ENCODE measurements around the gene ABCD1. TPM values are rescaled to one million over a fixed set of nuclear protein-coding genes. Genes with fewer than 3 reads are reported as not detected.

Gene ABCD1
- total RNA-seq, 1 donor from 2014 or later: 18.3 TPM

DNA sequence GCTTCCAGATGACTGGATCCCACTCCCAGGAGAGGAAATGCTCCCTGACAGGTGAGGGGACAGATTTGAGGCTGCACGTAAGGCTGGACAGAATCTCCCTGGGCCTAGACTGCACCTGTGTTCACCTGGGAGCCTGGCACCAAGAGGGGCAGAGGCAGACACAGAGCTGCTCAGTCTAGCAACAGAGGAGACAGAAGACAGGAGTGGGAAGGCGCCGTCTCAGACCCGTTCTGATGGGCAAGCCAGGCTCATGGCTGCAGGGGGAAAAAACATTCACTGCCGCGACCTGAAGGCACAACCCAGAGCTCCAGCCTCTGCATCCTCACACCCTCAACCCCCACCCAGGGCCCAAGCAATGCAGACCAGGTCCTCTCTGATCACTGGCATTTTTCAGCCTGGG, 17.2 kb upstream of the ABCD1 start:
- peaks cover 8% of the 10 kb centered on the region for H3K36me3 Mint-ChIP-seq
- H3K4me3 Mint-ChIP-seq: no peak overlapping the region
- H3K27me3 Mint-ChIP-seq (ENCODE audit: low read depth): no peaks in the 10 kb centered on the region
- no peaks in the 10 kb centered on the region for H3K9me3 Mint-ChIP-seq
- H3K27ac Mint-ChIP-seq: no peak overlapping the region
- no peak for DNase-seq (ENCODE audit: low spot score in 2 of 2, unreplicated experiment in 2 of 2)
- peaks cover 3% of the 10 kb centered on the region for H3K4me1 Mint-ChIP-seq
- TF ChIP-seq, protein P1, sequence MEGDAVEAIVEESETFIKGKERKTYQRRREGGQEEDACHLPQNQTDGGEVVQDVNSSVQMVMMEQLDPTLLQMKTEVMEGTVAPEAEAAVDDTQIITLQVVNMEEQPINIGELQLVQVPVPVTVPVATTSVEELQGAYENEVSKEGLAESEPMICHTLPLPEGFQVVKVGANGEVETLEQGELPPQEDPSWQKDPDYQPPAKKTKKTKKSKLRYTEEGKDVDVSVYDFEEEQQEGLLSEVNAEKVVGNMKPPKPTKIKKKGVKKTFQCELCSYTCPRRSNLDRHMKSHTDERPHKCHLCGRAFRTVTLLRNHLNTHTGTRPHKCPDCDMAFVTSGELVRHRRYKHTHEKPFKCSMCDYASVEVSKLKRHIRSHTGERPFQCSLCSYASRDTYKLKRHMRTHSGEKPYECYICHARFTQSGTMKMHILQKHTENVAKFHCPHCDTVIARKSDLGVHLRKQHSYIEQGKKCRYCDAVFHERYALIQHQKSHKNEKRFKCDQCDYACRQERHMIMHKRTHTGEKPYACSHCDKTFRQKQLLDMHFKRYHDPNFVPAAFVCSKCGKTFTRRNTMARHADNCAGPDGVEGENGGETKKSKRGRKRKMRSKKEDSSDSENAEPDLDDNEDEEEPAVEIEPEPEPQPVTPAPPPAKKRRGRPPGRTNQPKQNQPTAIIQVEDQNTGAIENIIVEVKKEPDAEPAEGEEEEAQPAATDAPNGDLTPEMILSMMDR (IDR thresholded peaks at IDR 0.05; ENCODE audit: unreplicated experiment): no peak

DNA sequence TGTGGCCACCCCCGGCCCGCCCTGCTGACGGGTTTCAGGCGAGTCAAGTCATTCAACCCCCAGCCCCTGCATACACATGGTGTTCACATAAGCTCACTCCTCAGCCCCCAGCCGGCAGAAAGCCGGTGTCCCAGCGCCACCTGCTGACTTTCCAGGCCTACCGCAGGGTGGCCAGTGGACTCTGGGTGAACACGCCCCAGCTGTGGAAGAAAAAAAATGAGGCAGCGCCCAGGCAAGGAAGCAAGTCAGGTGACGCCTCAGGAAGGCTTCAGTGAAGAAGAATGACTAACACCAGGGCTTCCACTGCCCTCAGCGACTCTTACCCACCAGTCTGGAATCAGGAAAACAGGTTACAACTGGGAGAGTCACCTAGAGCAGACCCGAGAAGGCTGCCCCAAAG, 16.2 kb upstream of the ABCD1 start:
- Mint-ChIP-seq H3K27ac (peak overlapping the region; percentile 6), H3K4me1 (peaks cover 3% of the 10 kb centered on the region), H3K4me3 (no peak overlapping the region), H3K9me3 (no peaks in the 10 kb centered on the region), H3K36me3 (peaks cover 10% of the 10 kb centered on the region), H3K27me3 (ENCODE audit: low read depth) (no peaks in the 10 kb centered on the region)
- TF ChIP-seq, protein P1 (IDR thresholded peaks at IDR 0.05; ENCODE audit: unreplicated experiment): peak; percentile 33
- peak in 1 of 2 experiments; percentile 76 for DNase-seq (ENCODE audit: low spot score in 2 of 2, unreplicated experiment in 2 of 2)

DNA sequence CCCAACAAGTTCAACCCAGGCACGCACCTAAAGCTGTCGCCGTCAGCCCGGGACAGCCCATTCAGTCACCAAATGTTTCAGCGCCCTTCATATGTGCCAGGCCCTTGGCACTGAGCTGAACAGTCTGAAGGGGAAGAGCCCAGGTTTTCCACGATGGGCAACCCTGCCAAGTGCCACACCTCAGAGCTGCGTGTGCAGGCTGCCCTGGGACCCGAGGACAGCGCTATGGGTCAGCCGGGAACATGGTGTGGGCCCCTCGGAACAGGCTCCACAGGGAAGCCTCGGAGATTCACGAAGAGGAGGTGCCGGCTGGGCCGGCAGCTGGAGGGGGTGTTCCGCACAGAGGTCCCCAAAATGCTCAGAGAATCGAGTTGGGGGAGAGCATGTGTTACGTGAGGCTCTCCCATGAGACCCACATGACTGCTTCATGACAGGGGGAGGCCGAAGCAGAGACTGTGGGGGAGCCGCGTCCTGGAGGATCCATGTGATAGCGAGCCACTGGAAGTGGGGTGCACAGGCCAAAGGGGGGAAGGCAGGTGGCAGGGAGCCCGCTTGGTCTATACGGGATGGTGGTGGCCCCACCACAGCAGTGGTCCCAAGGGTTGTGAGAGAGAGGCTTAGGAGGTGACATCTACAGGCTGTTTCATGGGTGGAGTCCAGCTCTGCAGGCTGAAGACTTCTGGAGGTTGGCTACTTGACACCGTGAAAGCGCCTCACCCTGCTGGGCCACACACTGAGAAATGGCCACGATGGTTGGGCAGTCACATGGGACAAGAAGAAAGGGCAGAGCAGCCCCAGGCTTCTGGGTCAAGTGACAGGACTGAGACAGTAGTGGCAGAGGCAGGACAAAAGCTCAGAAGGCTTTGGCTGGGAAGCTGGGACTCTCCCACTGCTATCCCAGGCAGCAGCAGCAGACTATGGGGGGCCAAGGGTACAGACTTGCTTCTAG, 14.7 kb upstream of the ABCD1 start:
- Mint-ChIP-seq H3K4me3 (no peak overlapping the region), H3K4me1 (peaks cover 3% of the 10 kb centered on the region), H3K27me3 (ENCODE audit: low read depth) (no peaks in the 10 kb centered on the region), H3K36me3 (peaks cover 13% of the 10 kb centered on the region), H3K27ac (no peak overlapping the region), H3K9me3 (no peaks in the 10 kb centered on the region)
- TF ChIP-seq, protein P1 (IDR thresholded peaks at IDR 0.05; ENCODE audit: unreplicated experiment): no peak
- DNase-seq (ENCODE audit: low spot score in 2 of 2, unreplicated experiment in 2 of 2): no peak

DNA sequence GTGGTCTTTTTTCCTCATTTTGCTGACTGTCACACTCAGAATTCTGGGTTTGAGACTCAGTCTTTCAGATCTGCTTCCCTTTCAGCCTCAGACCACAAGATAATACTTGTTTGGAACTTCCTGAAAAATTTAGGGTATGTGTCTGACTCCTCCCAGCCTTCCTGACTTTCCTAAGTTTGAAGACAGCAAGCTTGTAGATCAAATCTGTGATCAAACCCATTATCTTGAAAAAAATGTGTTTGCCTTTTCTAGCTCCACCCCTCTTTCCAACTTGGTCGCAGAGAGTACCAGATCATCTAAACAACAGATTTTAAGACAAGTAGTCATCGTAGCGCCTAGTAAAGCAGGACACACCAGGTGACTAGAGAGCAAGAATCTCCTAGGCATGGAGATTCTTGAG, 10.4 kb upstream of the ABCD1 start:
- Mint-ChIP-seq H3K9me3 (peaks cover 6% of the 10 kb centered on the region), H3K4me3 (no peak overlapping the region), H3K27ac (no peak overlapping the region), H3K4me1 (no peaks in the 10 kb centered on the region), H3K36me3 (peaks cover 22% of the 10 kb centered on the region), H3K27me3 (ENCODE audit: low read depth) (no peaks in the 10 kb centered on the region)
- no peak for DNase-seq (ENCODE audit: low spot score in 2 of 2, unreplicated experiment in 2 of 2)
- TF ChIP-seq, protein P1 (IDR thresholded peaks at IDR 0.05; ENCODE audit: unreplicated experiment): no peak

DNA sequence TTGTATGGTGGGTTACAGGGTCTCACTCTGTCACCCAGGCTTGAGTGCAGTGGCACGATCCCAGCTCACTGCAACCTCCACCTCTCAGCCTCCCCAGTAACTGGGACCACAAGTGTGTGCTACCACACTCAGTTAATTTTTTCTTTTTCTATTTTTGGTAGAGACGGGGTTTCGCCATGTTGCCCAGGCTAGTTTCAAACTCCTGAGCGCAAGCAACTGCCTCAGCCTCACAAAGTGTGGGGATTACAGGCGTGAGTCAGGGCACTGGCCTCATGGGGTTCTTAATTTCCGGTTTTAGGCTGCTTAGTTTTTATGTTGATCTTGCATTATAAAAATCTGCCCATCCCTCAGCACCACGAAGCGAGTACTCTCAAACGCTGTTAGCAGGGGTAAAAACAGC, 7.2 kb upstream of the ABCD1 start:
- Mint-ChIP-seq H3K27me3 (ENCODE audit: low read depth) (no peaks in the 10 kb centered on the region), H3K4me1 (peaks cover 6% of the 10 kb centered on the region), H3K27ac (no peak overlapping the region), H3K4me3 (no peak overlapping the region), H3K9me3 (peaks cover 6% of the 10 kb centered on the region), H3K36me3 (peaks cover 18% of the 10 kb centered on the region)
- TF ChIP-seq, protein P1 (IDR thresholded peaks at IDR 0.05; ENCODE audit: unreplicated experiment): no peak
- no peak for DNase-seq (ENCODE audit: low spot score in 2 of 2, unreplicated experiment in 2 of 2)

All from mesothelial cell of epicardium (in vitro differentiated cells).